Keratinocyte (primary cell): ENCODE results near the gene SF1. TPM values are rescaled to one million over a fixed set of nuclear protein-coding genes. Genes with fewer than 3 reads are reported as not detected.

Source experiments
- DNase-seq: peaks from one replicate; pipeline ENCODE4 v3.0.0-alpha.2; 2011; ENCODE audit warnings: low read depth, missing footprints, low spot score
- FAIRE-seq: peaks from 2 replicates; lab custom pipeline; 2011; peaks lifted over from hg19 to GRCh38; lab: Jason Lieb, UNC
- H2AFZ ChIP-seq: 2 replicates; pipeline ENCODE4 v1.6.0; 2012; ENCODE audit warnings: low read length, control low read depth, inconsistent platforms; ENCODE audit not compliant: control insufficient read depth
- H3K27ac ChIP-seq: 2 replicates; pipeline ENCODE4 v1.5.1; 2011; ENCODE audit warnings: low read length; ENCODE audit not compliant: control insufficient read depth, insufficient read depth
- H3K27me3 ChIP-seq: 3 replicates; pipeline ENCODE4 v1.6.0; 2011; ENCODE audit warnings: low read length; ENCODE audit not compliant: control insufficient read depth, insufficient read depth; ENCODE audit errors: extremely low read depth
- H3K36me3 ChIP-seq, 2 experiments: 2 replicates in 1 of 2; 3 replicates in 1 of 2; pipeline ENCODE4 v1.5.1; 2011; ENCODE audit warnings: low read length in 2 of 2, mild to moderate bottlenecking in 1 of 2; ENCODE audit not compliant: control insufficient read depth in 2 of 2, insufficient read depth in 2 of 2; ENCODE audit errors: extremely low read depth in 1 of 2
- H3K4me1 ChIP-seq: 3 replicates; pipeline ENCODE4 v1.5.1; 2011; ENCODE audit warnings: low read length; ENCODE audit not compliant: control insufficient read depth, insufficient read depth; ENCODE audit errors: extremely low read depth
- H3K4me2 ChIP-seq: 3 replicates; pipeline ENCODE4 v1.6.0; 2011; ENCODE audit warnings: low read depth, low read length; ENCODE audit not compliant: control insufficient read depth, insufficient read depth; ENCODE audit errors: extremely low read depth
- H3K4me3 ChIP-seq, 3 experiments: fragments of 200-600 bp in 1 of 3; sonication (generic) in 1 of 3; 2 replicates in 2 of 3; 3 replicates in 1 of 3; pipeline ENCODE4 v1.5.1; 2011 to 2016; ENCODE audit warnings: low read length in 3 of 3, mild to moderate bottlenecking in 3 of 3, control low read depth in 2 of 3, inconsistent platforms in 1 of 3, low read depth in 1 of 3, mixed read lengths in 1 of 3, mixed run types in 1 of 3, moderate library complexity in 1 of 3; ENCODE audit not compliant: control insufficient read depth in 2 of 3, insufficient read depth in 2 of 3; ENCODE audit errors: extremely low read depth in 1 of 3
- H3K79me2 ChIP-seq: 2 replicates; pipeline ENCODE4 v1.6.0; 2012; ENCODE audit warnings: low read length; ENCODE audit not compliant: control insufficient read depth, insufficient read depth
- H3K9ac ChIP-seq: 3 replicates; pipeline ENCODE4 v1.6.0; 2011; ENCODE audit warnings: low read length; ENCODE audit not compliant: control insufficient read depth, insufficient read depth; ENCODE audit errors: extremely low read depth
- H3K9me1 ChIP-seq: 3 replicates; pipeline ENCODE4 v1.6.0; 2011; ENCODE audit warnings: low read length; ENCODE audit not compliant: control insufficient read depth, insufficient read depth; ENCODE audit errors: extremely low read depth
- H3K9me3 ChIP-seq: 2 replicates; pipeline ENCODE4 v1.5.1; 2012; ENCODE audit warnings: low read depth, low read length; ENCODE audit not compliant: control insufficient read depth
- H4K20me1 ChIP-seq: 3 replicates; pipeline ENCODE4 v1.6.0; 2011; ENCODE audit warnings: low read length; ENCODE audit not compliant: control insufficient read depth, insufficient read depth; ENCODE audit errors: extremely low read depth
- EZH2 ChIP-seq: IDR thresholded peaks from one replicate; pipeline ENCODE4 v1.6.1; 2012; ENCODE audit warnings: inconsistent platforms, mild to moderate bottlenecking, low read length, moderate library complexity
- dilution Hi-C: fragments of 300-500 bp; cut with MboI; formaldehyde crosslinking; loops from one replicate; pipeline ENCODE4 v1.7.0; 2020; ENCODE audit warnings: low sequenced_read_pairs; ENCODE audit not compliant: extremely low pct_ligation_motif_present
- polyA plus RNA-seq, 5 experiments: library from polyadenylated mRNA; depleted of rRNA in 3 of 5; stranded (reverse) in 3 of 5; stranded (forward) in 1 of 5; unstranded in 1 of 5; fragments of >200 nt; gene quantifications; 1 replicate in 1 of 5; 2 replicates in 3 of 5; 3 replicates in 1 of 5; pipeline versions ENCODE4 v1.2.1 to v1.2.3, GENCODE V29; 2011 to 2012; ENCODE audit warnings: missing spikeins in 2 of 5, low read depth in 1 of 5, low replicate concordance in 1 of 5
- TF ChIP-seq, protein P1 (sequence below), 3 experiments: IDR thresholded peaks in 1 of 3; conservative IDR thresholded peaks in 1 of 3; optimal IDR thresholded peaks in 1 of 3; 2 replicates in 2 of 3; 3 replicates in 1 of 3; pipeline versions ENCODE3 to v1.5.1; 2011; ENCODE audit warnings: low read length in 3 of 3, mild to moderate bottlenecking in 3 of 3, moderate library complexity in 2 of 3, control low read depth in 1 of 3, inconsistent platforms in 1 of 3; ENCODE audit not compliant: insufficient read depth in 2 of 3; ENCODE audit errors: extremely low read depth in 1 of 3

SF1 gene
- polyA plus RNA-seq, 1 donor (not counting 4 experiments of a cell fraction or from before 2014, with no cell fraction given): 54.5 TPM

DNA sequence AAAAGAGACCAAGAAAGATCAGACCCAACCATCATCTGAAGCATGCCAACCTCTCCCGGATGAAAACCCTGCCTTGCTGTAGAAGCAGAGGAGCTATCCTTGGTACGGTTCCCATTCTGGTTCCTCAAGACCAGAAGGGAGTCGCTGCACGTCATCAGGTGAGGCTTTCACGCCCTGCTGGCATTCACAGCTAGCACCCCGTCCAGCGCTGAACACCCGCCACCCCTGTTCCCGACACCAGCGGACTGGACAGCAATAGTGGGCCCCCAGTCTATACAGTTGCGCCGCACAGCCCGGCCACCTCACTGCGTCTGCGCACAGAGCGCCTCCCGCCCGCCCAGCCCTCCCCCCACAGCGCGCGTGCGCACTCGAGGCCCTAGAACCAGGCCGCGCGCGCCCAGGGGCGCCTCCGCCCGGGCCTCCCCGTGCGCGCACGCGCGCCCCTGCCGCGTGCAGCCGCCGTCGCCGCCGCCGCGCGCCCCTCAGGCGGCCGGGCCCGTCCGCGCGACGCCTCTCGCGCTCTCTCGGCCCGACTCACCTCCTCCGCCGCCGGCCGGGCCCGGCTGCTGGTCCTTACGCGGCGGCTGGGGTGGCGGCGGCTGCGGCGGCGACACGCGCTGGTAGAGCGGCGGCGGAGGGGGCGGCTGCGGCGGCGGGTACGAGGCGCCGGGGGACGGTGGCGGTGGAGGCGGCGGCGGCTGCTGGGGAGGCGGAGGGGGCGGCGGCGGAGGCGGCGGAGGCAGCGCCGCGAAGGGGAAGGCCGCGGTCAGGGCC lies 706 bp downstream of the SF1 start:
- no peak for DNase-seq
- Histone ChIP-seq H3K36me3 (peaks cover 24 to 40% of the 10 kb centered on the region in 2 experiments), H4K20me1 (peaks cover 44% of the 10 kb centered on the region), H3K79me2 (peaks cover 49% of the 10 kb centered on the region), H3K9me3 (no peaks in the 10 kb centered on the region), H3K9me1 (no peaks in the 10 kb centered on the region), H3K4me1 (peaks cover 16% of the 10 kb centered on the region), H3K27ac (peak overlapping the region; percentile 93), H2AFZ (no peak overlapping the region), H3K9ac (peak overlapping the region; percentile 91), H3K4me2 (peak overlapping the region; percentile 100), H3K4me3 (peak overlapping the region; percentile 67 to 100 (median 99)), H3K27me3 (no peaks in the 10 kb centered on the region)
- no peak for FAIRE-seq
- no peak for TF ChIP-seq EZH2
- TF ChIP-seq, protein P1, sequence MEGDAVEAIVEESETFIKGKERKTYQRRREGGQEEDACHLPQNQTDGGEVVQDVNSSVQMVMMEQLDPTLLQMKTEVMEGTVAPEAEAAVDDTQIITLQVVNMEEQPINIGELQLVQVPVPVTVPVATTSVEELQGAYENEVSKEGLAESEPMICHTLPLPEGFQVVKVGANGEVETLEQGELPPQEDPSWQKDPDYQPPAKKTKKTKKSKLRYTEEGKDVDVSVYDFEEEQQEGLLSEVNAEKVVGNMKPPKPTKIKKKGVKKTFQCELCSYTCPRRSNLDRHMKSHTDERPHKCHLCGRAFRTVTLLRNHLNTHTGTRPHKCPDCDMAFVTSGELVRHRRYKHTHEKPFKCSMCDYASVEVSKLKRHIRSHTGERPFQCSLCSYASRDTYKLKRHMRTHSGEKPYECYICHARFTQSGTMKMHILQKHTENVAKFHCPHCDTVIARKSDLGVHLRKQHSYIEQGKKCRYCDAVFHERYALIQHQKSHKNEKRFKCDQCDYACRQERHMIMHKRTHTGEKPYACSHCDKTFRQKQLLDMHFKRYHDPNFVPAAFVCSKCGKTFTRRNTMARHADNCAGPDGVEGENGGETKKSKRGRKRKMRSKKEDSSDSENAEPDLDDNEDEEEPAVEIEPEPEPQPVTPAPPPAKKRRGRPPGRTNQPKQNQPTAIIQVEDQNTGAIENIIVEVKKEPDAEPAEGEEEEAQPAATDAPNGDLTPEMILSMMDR (optimal IDR thresholded peaks at IDR 0.05 in 1 of 3, IDR thresholded peaks at IDR 0.05 in 1 of 3, conservative IDR thresholded peaks at IDR 0.05 in 1 of 3; ENCODE audit: extremely low read depth in 1 of 3, insufficient read depth in 2 of 3, low read length in 3 of 3): no peak
- dilution Hi-C loops: no loop called here

- peaks cover 56% of the 10 kb centered on the region for H3K79me2 ChIP-seq
- dilution Hi-C loops: no loop called here
- DNase-seq (no peak), FAIRE-seq (no peak)
- H3K36me3 ChIP-seq: peaks cover 26 to 45% of the 10 kb centered on the region in 2 experiments
- peak overlapping the region; percentile 100 for H3K4me2 ChIP-seq
- H3K4me3 ChIP-seq: peak overlapping the region; percentile 58 to 100 (median 99)
- H2AFZ ChIP-seq: no peak overlapping the region
- H3K4me1 ChIP-seq: peaks cover 16% of the 10 kb centered on the region
- no peaks in the 10 kb centered on the region for H3K27me3 ChIP-seq
- H4K20me1 ChIP-seq: peaks cover 49% of the 10 kb centered on the region
- H3K9me3 ChIP-seq: no peaks in the 10 kb centered on the region
- H3K9ac ChIP-seq: peak overlapping the region; percentile 91
- H3K27ac ChIP-seq: peak overlapping the region; percentile 73
- no peaks in the 10 kb centered on the region for H3K9me1 ChIP-seq
- no peak for TF ChIP-seq EZH2
- TF ChIP-seq, protein P1 (optimal IDR thresholded peaks at IDR 0.05 in 1 of 3, IDR thresholded peaks at IDR 0.05 in 1 of 3, conservative IDR thresholded peaks at IDR 0.05 in 1 of 3; ENCODE audit: extremely low read depth in 1 of 3, insufficient read depth in 2 of 3, low read length in 3 of 3): no peak
Observed at GRCh38 chr11:64776875-64777274, 1.5 kb downstream of the SF1 start.
